Endothelial cell of umbilical vein (primary cell): ENCODE measurements around the gene RIMKLB.

Experiments used
- EZH2 ChIP-seq: IDR thresholded peaks from 2 replicates; pipeline ENCODE4 v1.6.1; 2012; ENCODE audit warnings: borderline replicate concordance, low read depth, mild to moderate bottlenecking, moderate library complexity, low read length, inconsistent platforms; ENCODE audit not compliant: severe bottlenecking
- FOS ChIP-seq: IDR thresholded peaks from 2 replicates; pipeline ENCODE4 v1.6.1; 2011; ENCODE audit warnings: mild to moderate bottlenecking, low read length, moderate library complexity, borderline replicate concordance; ENCODE audit not compliant: insufficient read depth
- GATA2 ChIP-seq: IDR thresholded peaks from 2 replicates; pipeline ENCODE4 v1.7.0; 2011; ENCODE audit warnings: low read depth, mild to moderate bottlenecking, moderate library complexity, mixed read lengths, low read length; ENCODE audit not compliant: insufficient read length, insufficient read depth
- JUN ChIP-seq: IDR thresholded peaks from 2 replicates; pipeline ENCODE4 v1.6.1; 2011; ENCODE audit warnings: borderline replicate concordance, low read depth; ENCODE audit not compliant: insufficient read length, insufficient read depth
- MYC ChIP-seq: IDR thresholded peaks from one replicate; pipeline ENCODE4 v1.6.1; 2011; ENCODE audit warnings: mild to moderate bottlenecking, low read depth, low read length
- POLR2A ChIP-seq: IDR thresholded peaks from 2 replicates; pipeline ENCODE4 v1.6.1; 2012; ENCODE audit warnings: low read depth, mild to moderate bottlenecking, control low read depth, low read length
- POLR2AphosphoS5 ChIP-seq: IDR thresholded peaks from 2 replicates; pipeline ENCODE4 v1.6.1; 2012; ENCODE audit warnings: low read depth, mild to moderate bottlenecking, control low read depth, low read length, moderate library complexity; ENCODE audit not compliant: insufficient read depth
- TF ChIP-seq, protein P1 (sequence below), 2 donors: IDR thresholded peaks; 1 replicate in 1 of 2; 2 replicates in 1 of 2; pipeline ENCODE4 v1.5.1; 2011; ENCODE audit warnings: low read length in 2 of 2, mild to moderate bottlenecking in 2 of 2, moderate library complexity in 2 of 2, control low read depth in 1 of 2, inconsistent platforms in 1 of 2, low read depth in 1 of 2; ENCODE audit not compliant: insufficient read depth in 1 of 2; ENCODE audit errors: extremely low read depth in 1 of 2
- TF ChIP-seq, protein P2 (sequence below): IDR thresholded peaks from 2 replicates; pipeline ENCODE4 v1.6.1; 2011; ENCODE audit not compliant: insufficient read depth, insufficient read length

DNA sequence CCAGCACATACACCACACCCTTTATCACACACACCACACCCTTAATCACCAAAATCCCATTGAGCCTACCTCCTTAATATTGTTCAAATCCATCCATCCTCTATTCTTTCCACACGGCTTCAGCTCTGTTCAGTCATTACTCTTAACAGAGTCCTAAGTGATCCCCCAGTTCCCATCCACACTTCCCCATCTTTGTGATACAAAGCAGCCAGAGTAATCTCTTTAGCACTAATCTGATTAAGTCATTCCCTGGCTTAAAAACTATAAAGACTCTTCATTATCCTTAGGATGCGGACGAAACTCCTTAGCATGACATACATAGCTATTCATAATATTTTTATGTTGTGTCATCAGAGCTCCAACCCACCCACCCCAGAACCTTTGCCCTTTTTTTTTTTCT, 20.4 kb upstream of the RIMKLB start:
- TF ChIP-seq EZH2: no peak
- TF ChIP-seq, protein P1, sequence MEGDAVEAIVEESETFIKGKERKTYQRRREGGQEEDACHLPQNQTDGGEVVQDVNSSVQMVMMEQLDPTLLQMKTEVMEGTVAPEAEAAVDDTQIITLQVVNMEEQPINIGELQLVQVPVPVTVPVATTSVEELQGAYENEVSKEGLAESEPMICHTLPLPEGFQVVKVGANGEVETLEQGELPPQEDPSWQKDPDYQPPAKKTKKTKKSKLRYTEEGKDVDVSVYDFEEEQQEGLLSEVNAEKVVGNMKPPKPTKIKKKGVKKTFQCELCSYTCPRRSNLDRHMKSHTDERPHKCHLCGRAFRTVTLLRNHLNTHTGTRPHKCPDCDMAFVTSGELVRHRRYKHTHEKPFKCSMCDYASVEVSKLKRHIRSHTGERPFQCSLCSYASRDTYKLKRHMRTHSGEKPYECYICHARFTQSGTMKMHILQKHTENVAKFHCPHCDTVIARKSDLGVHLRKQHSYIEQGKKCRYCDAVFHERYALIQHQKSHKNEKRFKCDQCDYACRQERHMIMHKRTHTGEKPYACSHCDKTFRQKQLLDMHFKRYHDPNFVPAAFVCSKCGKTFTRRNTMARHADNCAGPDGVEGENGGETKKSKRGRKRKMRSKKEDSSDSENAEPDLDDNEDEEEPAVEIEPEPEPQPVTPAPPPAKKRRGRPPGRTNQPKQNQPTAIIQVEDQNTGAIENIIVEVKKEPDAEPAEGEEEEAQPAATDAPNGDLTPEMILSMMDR (IDR thresholded peaks at IDR 0.05; ENCODE audit: extremely low read depth in 1 of 2, insufficient read depth in 1 of 2, low read depth in 1 of 2, low read length in 2 of 2): no peak
- no peak for TF ChIP-seq MYC
- TF ChIP-seq POLR2A: no peak
- no peak for TF ChIP-seq JUN
- TF ChIP-seq POLR2AphosphoS5: no peak
- TF ChIP-seq, protein P2, sequence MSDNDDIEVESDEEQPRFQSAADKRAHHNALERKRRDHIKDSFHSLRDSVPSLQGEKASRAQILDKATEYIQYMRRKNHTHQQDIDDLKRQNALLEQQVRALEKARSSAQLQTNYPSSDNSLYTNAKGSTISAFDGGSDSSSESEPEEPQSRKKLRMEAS: no peak
- no peak for TF ChIP-seq GATA2
- no peak for TF ChIP-seq FOS
